Measurements from ENCODE around the gene GPR153.

Gene GPR153

DNA sequence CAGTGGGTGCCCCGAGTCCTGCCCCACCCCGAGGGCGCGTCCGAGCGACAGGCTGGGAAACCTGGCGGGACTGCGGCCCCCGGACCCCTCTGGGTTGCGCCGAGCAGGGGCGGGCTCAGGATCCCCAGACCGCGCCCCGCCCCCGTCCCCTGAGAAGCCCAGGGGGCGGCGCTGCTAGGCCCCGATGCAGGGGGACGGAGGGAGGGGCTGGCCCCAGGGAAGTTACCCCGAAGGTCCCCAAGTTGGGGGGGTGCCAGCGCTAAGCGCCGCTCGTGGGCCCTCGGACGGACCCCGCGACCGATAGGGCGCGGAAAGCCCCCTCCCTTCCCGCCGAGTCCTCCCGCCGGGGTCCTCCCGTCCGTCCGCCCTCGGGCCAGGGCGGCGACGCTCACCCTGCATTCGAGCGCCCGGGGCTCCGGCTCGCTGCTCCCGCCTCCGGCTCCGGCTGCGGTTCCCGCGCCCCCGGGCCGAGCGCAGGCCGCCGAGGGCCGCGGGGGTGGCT is 414 bp downstream of the GPR153 start:
- H3K4me3 ChIP-seq (ENCODE audit: low read depth, low read length), result peak overlapping the region; percentile 46
- in situ Hi-C loops (cut with HindIII; ENCODE audit: low sequenced_read_pairs), result no loop called here
- DNase-seq (ENCODE audit: low read depth, low spot score), result no peak
- TF ChIP-seq, protein P1, sequence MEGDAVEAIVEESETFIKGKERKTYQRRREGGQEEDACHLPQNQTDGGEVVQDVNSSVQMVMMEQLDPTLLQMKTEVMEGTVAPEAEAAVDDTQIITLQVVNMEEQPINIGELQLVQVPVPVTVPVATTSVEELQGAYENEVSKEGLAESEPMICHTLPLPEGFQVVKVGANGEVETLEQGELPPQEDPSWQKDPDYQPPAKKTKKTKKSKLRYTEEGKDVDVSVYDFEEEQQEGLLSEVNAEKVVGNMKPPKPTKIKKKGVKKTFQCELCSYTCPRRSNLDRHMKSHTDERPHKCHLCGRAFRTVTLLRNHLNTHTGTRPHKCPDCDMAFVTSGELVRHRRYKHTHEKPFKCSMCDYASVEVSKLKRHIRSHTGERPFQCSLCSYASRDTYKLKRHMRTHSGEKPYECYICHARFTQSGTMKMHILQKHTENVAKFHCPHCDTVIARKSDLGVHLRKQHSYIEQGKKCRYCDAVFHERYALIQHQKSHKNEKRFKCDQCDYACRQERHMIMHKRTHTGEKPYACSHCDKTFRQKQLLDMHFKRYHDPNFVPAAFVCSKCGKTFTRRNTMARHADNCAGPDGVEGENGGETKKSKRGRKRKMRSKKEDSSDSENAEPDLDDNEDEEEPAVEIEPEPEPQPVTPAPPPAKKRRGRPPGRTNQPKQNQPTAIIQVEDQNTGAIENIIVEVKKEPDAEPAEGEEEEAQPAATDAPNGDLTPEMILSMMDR (IDR thresholded peaks at IDR 0.05; ENCODE audit: low read depth, low read length), result no peak

DNA sequence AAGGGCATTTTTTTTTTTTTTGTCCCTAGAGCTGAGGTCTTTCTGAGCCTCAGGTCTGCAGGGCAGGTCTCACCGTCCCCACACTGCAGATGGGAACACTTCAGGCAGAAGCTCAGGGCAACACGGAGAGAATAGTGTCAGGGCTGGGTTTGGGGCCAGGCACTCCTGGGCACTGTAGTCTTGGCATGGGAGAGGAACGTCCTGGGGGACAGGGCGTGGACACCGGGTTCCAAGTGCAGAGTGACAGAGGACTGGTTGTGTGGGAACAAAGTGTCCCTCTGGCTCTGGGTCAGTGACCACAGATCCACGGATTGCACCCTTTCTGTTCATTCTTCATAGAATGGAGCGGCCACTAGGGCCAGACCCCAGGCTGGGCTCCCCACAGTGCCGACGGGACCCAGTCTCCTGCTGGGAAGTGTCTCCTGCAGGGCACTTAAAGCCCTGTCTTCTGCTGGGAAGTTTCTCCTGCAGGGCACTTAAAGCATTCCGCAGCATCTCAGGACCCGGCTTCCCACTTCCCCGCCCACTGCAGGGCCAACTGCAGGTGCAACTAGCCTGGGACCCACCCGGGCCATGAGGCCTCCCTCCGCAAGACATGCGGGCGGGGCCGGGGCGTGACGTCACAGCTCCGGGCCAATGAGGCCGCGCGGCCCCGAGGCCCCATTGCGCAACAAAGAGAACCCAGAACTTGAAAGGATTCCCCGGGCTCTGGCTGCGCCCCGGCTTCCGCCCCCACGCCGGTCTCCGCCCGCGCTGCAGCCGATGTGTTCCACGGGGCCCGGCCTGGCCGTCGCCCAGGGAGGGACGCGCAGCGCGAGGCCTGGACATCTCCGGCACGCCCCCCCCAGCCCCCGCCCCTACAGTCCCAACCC is 1.2 kb downstream of the GPR153 start:
- TF ChIP-seq, protein P1 (IDR thresholded peaks at IDR 0.05; ENCODE audit: low read depth, low read length), result no peak
- in situ Hi-C loops (cut with HindIII; ENCODE audit: low sequenced_read_pairs), result no loop called here
- H3K4me3 ChIP-seq (ENCODE audit: low read depth, low read length), result peak overlapping the region; percentile 46
- DNase-seq (ENCODE audit: low read depth, low spot score), result peak; percentile 68

DNA sequence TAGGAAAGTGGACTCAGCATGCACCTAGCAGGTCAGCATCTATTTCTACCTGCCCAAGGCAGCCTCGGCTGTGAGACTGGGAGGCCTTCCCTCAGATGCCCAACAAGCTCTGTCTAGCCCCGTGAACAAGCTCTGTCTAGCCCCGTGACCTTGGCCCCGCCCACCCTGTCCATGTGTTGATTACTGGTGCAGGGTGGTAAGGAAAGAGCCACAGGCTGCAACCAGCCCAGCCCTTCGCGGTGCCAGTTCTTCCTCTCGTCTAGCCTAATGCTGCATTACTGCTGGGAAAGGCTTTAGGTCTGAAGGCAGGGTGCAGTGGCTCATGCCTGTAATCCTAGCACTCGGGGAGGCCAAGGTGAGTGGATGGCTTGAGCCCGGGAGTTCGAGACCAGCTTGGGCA is 2.2 kb downstream of the GPR153 start:
- in situ Hi-C loops (cut with HindIII; ENCODE audit: low sequenced_read_pairs), result no loop called here
- no peak for DNase-seq (ENCODE audit: low read depth, low spot score)
- H3K4me3 ChIP-seq (ENCODE audit: low read depth, low read length), result no peak overlapping the region
- TF ChIP-seq, protein P1 (IDR thresholded peaks at IDR 0.05; ENCODE audit: low read depth, low read length), result no peak

DNA sequence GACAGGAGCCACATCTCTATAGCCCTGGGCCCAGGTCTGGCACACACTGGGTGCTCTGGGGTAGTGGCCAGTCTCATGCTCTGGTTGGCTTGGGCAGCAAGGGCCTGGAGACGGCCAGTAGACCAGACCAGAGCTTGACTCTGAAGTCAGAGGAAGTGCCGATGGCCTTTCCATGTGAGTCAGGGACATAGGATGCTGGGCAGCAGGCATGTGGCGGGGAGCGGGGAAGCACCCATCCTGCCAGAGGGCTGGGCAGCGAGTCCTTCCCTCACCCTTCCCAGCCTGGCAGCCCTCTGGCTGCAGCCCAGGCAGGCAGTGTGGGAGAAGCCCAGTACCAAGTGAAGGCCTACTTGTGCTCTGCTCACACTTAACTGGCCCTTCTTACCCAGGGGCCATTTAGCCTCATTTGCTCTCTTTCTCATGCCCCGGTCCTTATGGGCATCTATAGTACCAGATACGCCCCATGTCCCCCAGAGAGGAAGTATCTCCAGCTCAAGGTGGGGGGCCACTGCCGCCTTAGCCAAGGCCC is 3.3 kb downstream of the GPR153 start:
- TF ChIP-seq, protein P1 (IDR thresholded peaks at IDR 0.05; ENCODE audit: low read depth, low read length), result no peak
- no peak for DNase-seq (ENCODE audit: low read depth, low spot score)

DNA sequence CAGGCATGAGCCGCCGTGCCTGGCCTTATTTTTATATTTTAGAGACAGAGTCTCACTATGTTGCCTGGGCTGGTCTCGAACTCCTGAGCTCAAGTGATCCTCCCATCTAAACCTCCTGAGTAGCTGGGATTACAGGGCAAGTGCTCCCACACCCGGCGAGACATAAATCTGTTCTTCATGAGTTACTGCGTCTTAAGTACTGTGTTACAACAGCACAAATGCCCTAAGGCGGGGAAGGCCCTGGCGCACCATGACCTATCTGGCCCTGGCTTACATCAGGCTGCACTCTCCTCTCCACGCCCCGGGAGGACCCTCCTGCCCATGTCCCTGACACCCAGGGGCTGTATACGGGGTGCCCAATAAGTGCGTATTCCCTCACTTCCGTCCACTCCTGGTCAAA is 4.3 kb downstream of the GPR153 start:
- H3K4me3 ChIP-seq (ENCODE audit: low read depth, low read length), result no peak overlapping the region
- no peak for DNase-seq (ENCODE audit: low read depth, low spot score)
- TF ChIP-seq, protein P1 (IDR thresholded peaks at IDR 0.05; ENCODE audit: low read depth, low read length), result no peak
- in situ Hi-C loops (cut with HindIII; ENCODE audit: low sequenced_read_pairs), result no loop called here

More for the DNA sequence above, 3.3 kb downstream of the GPR153 start:
- H3K4me3 ChIP-seq (ENCODE audit: low read depth, low read length), result no peak overlapping the region
- in situ Hi-C loops (cut with HindIII; ENCODE audit: low sequenced_read_pairs), result no loop called here

DNA sequence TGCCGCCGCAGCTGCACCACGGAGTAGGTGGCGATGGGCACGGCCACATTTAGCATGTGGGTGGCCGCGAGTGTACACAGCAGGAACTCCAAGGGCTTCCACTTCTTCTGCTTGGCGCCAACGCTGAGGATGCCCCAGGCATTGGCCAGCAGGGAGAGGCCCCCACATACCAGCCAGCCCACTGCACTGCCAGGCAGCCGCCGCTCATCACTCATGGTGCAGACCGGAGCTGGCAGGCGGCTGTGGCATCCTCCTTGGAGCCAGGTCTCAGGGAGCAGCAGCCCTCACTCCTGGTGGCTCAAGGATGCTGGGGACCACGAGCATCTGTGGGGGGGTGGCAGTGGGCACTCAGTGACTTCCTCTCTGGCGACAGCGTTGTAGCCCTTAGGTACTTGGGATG is 6.2 kb downstream of the GPR153 start:
- no peak for DNase-seq (ENCODE audit: low read depth, low spot score)
- in situ Hi-C loops (cut with HindIII; ENCODE audit: low sequenced_read_pairs), result no loop called here
- TF ChIP-seq, protein P1 (IDR thresholded peaks at IDR 0.05; ENCODE audit: low read depth, low read length), result no peak
- no peak overlapping the region for H3K4me3 ChIP-seq (ENCODE audit: low read depth, low read length)

Measured in astrocyte of the spinal cord (primary cell).